ENCODE data around the gene DOCK11. TPM values are rescaled to one million over a fixed set of nuclear protein-coding genes. Genes with fewer than 3 reads are reported as not detected.

DOCK11 gene
- total and polyA plus RNA-seq, 2 donors (not counting 3 experiments of a cell fraction or from before 2014, with no cell fraction given), result 0.37 to 0.86 TPM

DNA sequence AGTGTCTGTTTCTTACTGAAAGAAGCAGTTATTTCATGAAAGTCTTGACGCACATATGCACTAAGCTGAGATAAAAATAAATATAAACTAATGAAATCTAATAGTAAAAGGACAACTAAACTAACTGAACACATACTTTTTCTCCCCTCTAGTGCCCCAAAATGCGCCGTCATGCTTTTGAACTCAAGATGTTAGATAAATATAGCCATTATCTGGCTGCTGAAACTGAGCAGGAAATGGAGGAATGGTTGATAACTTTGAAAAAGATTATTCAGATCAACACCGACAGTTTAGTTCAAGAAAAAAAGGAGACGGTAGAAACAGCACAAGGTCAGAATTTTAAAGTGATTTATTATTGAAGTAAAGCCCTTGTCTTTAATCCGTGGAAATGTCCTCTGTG, 70.2 kb downstream of the DOCK11 start:
- DNase-seq (ENCODE audit: low read depth, low spot score) (no peak), FAIRE-seq (no peak)
- H3K4me2 ChIP-seq (ENCODE audit: insufficient read depth, low read length), result no peak overlapping the region
- no peaks in the 10 kb centered on the region for H3K36me3 ChIP-seq (ENCODE audit: control insufficient read depth in 2 of 2, extremely low read depth in 1 of 2, insufficient read depth in 2 of 2, low read length in 2 of 2)
- no TSS peak for BruUV-seq (replicated peaks)
- H3K79me2 ChIP-seq (ENCODE audit: control insufficient read depth, insufficient read depth, low read length), result no peaks in the 10 kb centered on the region
- H3K9me3 ChIP-seq (replicated peaks; ENCODE audit: control insufficient read depth, insufficient read depth, low read length), result no peaks in the 10 kb centered on the region
- H4K20me1 ChIP-seq (replicated peaks; ENCODE audit: control insufficient read depth, extremely low read depth, insufficient read depth, low read length), result no peaks in the 10 kb centered on the region
- no peak overlapping the region for H3K4me3 ChIP-seq (replicated peaks in 1 of 3; ENCODE audit: insufficient read depth in 1 of 3, low read depth in 1 of 3, low read length in 3 of 3)
- H3K27ac ChIP-seq (ENCODE audit: insufficient read depth, low read depth, low read length), result no peak overlapping the region
- H3K9me1 ChIP-seq (replicated peaks; ENCODE audit: control insufficient read depth, extremely low read depth, insufficient read depth, low read length), result no peaks in the 10 kb centered on the region
- intact Hi-C loops (cut with micrococcal nuclease) (no loop called here), dilution Hi-C loops (cut with MboI; ENCODE audit: extremely low pct_ligation_motif_present, low sequenced_read_pairs) (no loop called here)
- peaks cover 0 to 1% of the 10 kb centered on the region in 2 experiments for H3K27me3 ChIP-seq (ENCODE audit: control insufficient read depth in 2 of 2, insufficient read depth in 2 of 2, low read length in 2 of 2)
- ChIA-PET POLR2A (no interaction called here), CTCF (no interaction called here)
- no peaks in the 10 kb centered on the region for H3K4me1 ChIP-seq (ENCODE audit: control insufficient read depth, extremely low read depth, insufficient read depth, low read length)
- no peak overlapping the region for H2AFZ ChIP-seq (ENCODE audit: low read depth, low read length)
- TF ChIP-seq, protein P1, sequence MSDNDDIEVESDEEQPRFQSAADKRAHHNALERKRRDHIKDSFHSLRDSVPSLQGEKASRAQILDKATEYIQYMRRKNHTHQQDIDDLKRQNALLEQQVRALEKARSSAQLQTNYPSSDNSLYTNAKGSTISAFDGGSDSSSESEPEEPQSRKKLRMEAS (IDR thresholded peaks at IDR 0.05; ENCODE audit: insufficient read depth, insufficient read length), result no peak
- TF ChIP-seq POLR2A (IDR thresholded peaks at IDR 0.05; ENCODE audit: low read depth, low read length) (no peak), POLR2AphosphoS5 (IDR thresholded peaks at IDR 0.05; ENCODE audit: insufficient read depth, low read depth, low read length) (no peak), FOS (IDR thresholded peaks at IDR 0.05; ENCODE audit: borderline replicate concordance, insufficient read depth, low read length) (no peak), CTCF (IDR thresholded peaks at IDR 0.05; ENCODE audit: extremely low read depth in 1 of 2, insufficient read depth in 1 of 2, low read depth in 1 of 2, low read length in 2 of 2) (no peak), JUN (IDR thresholded peaks at IDR 0.05; ENCODE audit: borderline replicate concordance, insufficient read depth, insufficient read length, low read depth) (no peak), MYC (IDR thresholded peaks at IDR 0.05; ENCODE audit: low read depth, low read length) (no peak), EZH2 (IDR thresholded peaks at IDR 0.05; ENCODE audit: borderline replicate concordance, low read depth, low read length, severe bottlenecking) (no peak), GATA2 (IDR thresholded peaks at IDR 0.05; ENCODE audit: insufficient read depth, insufficient read length, low read depth, low read length) (no peak)
- H3K9ac ChIP-seq (replicated peaks; ENCODE audit: extremely low read depth, insufficient read depth, low read length), result no peak overlapping the region
